Esophagus (tissue), 2 donors: ENCODE data around the gene PPY. TPM values are rescaled to one million over a fixed set of nuclear protein-coding genes. Genes with fewer than 3 reads are reported as not detected.
A peak's percentile ranks its signal among the peaks of the same experiment; 100 is the strongest.

Experiments used
- H3K27ac ChIP-seq, 2 donors: one replicate each; pipeline ENCODE4 v1.5.1; 2013; ENCODE audit warnings: low read depth in 2 of 2, mild to moderate bottlenecking in 2 of 2, inconsistent platforms in 1 of 2, low read length in 1 of 2, moderate library complexity in 1 of 2
- H3K27me3 ChIP-seq, 2 donors: one replicate each; pipeline ENCODE4 v1.6.1; 2013; ENCODE audit warnings: low read length in 2 of 2, control low read depth in 1 of 2, mild to moderate bottlenecking in 1 of 2; ENCODE audit not compliant: insufficient read depth in 2 of 2, control insufficient read depth in 1 of 2
- H3K36me3 ChIP-seq, 2 donors: one replicate each; pipeline ENCODE4 v1.6.1; 2013; ENCODE audit warnings: low read length in 1 of 2; ENCODE audit not compliant: control insufficient read depth in 2 of 2, insufficient read depth in 2 of 2
- H3K4me1 ChIP-seq, 2 donors: one replicate each; pipeline ENCODE4 v1.6.1; 2013; ENCODE audit warnings: low read length in 1 of 2; ENCODE audit not compliant: control insufficient read depth in 2 of 2, insufficient read depth in 2 of 2
- H3K4me3 ChIP-seq, 2 donors: one replicate each; pipeline ENCODE4 v1.5.1; 2013; ENCODE audit warnings: low read length in 2 of 2, mild to moderate bottlenecking in 2 of 2, low read depth in 1 of 2, moderate library complexity in 1 of 2
- H3K9me3 ChIP-seq, 2 donors: one replicate each; pipeline ENCODE4 v1.6.1; 2013; ENCODE audit warnings: mild to moderate bottlenecking in 2 of 2, low read depth in 1 of 2, low read length in 1 of 2, moderate library complexity in 1 of 2; ENCODE audit not compliant: control insufficient read depth in 2 of 2, insufficient read depth in 1 of 2
- WGBS, 2 donors: extraction: QIAGEN DNeasy Blood & Tissue Kit; methylation state at CpG; one replicate each; pipeline ENCODE4 v1.1.7; 2013; 5-methylcytosine and 5-hydroxymethylcytosine counted together
- polyA plus RNA-seq, 2 donors: library from polyadenylated mRNA; stranded (reverse); fragments of 200-250 nt; gene quantifications; one replicate each; pipeline ENCODE4 v1.2.3, GENCODE V29; 2013
- donor health status: healthy with polysubstance abuse.
- donor health status: Bipolar disorder and iron deficiency.

Gene PPY
- polyA plus RNA-seq, 2 donors, result not detected

DNA sequence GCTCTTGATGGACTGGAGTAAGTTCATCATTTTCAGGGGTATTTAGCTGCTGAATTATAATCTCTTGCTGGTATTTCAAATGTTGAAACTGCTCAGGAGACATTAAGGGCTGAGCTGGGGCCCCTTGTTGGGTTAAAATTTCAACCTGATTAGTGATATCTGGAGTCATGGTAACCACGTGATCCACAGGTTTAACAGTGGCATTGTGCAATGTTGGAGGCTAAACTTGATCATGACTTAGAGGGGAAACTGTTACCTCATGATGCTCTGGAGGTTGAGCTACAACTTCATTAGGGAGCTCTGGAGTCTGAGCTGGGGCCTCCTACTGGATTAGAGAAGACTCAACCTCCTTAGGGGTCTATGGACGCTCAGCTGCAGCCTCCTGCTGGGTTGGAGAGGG, 17.7 kb downstream of the PPY start:
- H3K27ac ChIP-seq, result no peak overlapping the region
- no peaks in the 10 kb centered on the region for H3K27me3 ChIP-seq
- peaks cover 4 to 6% of the 10 kb centered on the region in 2 donors for H3K4me1 ChIP-seq
- H3K9me3 ChIP-seq, result no peaks in the 10 kb centered on the region
- WGBS, 2 donors, result 76 to 84% methylated on average over 2 of the region's 2 CpGs
- no peaks in the 10 kb centered on the region for H3K36me3 ChIP-seq
- H3K4me3 ChIP-seq, result no peak overlapping the region

DNA sequence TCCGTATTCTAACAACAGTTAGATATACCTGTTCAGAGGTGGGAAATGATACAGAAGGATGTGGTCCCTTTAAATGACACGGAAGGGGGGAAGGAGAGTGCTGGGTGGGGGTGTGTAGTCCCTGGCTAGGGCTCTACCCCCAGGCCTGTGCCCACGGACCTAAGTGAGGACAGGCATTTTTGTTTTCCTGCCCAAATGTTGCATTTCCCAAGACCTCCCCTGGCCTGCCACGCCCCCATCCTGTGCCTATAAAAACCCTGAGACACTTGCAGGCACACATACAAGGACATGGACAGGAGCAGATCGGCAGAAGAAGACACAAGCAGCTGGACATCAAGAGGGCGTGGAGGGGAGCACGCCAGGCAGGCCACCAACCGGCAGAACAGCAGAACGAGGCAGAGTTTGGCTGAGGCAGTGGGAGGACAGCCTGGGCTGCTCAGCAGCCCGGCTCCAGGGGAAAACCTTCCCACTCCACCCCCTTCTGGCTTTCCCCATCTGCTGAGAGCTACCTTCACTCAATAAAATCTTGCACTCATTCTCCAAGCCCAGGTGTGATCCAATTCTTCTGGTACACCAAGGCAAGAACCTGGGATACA, 21.7 kb downstream of the PPY start:
- no peaks in the 10 kb centered on the region for H3K27me3 ChIP-seq
- no peak overlapping the region for H3K27ac ChIP-seq
- H3K9me3 ChIP-seq, result no peaks in the 10 kb centered on the region

DNA sequence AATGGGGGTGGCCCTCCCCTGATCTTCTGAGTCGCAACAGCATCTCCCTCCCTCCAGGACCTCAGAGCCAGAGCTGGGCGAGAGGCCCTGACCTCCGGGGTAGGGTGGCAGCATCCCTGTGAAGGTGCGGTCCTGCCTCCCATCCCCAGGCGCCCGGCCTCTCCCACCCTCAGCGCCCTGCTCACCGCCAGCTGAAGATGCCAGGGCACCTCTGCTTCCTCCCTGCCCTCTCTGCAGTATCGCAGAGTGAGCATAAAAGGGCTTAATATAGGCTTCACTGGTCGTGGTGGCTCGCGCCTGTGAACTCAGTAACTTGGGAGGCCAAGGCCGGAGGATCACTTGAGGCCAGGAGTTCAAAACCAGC, 24.3 kb downstream of the PPY start:
- Histone ChIP-seq H3K36me3 (no peaks in the 10 kb centered on the region), H3K27ac (no peak overlapping the region), H3K4me3 (no peak overlapping the region), H3K4me1 (peaks cover 0 to 5% of the 10 kb centered on the region in 2 donors), H3K27me3 (no peaks in the 10 kb centered on the region), H3K9me3 (no peaks in the 10 kb centered on the region)
- 59 to 65% methylated on average over 13 of the region's 13 CpGs for WGBS, 2 donors

More for the DNA sequence above, 21.7 kb downstream of the PPY start:
- 71 to 72% methylated on average over 10 of the region's 10 CpGs for WGBS, 2 donors
- Histone ChIP-seq H3K4me3 (no peak overlapping the region), H3K4me1 (peaks cover 0 to 5% of the 10 kb centered on the region in 2 donors), H3K36me3 (no peaks in the 10 kb centered on the region)

DNA sequence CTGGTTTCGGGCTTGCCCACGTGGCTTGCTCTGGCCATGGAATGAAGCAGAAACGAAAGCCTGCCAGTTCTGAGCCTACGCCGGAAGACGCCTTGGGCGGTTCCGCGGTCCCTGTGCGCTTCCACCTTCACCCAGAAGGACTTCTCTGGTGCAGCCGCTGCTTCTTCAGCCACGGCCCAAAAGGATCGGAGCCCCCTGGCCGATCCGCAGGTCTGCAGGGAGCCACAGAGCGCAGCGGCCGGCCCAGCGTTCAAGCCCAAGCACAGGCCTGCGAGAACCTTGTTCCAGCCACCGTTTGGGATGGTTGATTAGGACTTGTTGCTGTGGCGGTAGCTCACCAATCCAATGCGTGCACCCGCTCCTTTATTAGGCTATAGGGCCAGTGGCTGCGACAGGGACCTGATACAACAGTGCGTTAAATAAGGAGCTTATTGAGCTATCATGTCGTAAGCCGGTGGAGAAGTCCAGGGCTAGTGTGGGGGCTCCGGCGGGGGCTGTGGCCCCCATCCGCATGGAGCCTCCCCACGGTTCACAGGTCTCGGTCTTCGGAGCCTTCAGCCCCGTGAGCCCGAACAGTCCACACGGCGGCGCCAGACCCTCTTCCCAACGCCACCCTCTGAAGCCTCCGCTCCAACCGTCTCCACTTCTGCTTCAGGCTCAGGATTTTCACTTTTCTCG, 24.8 kb downstream of the PPY start:
- H3K4me1 ChIP-seq, result peaks cover 0 to 5% of the 10 kb centered on the region in 2 donors
- H3K36me3 ChIP-seq, result no peaks in the 10 kb centered on the region
- H3K9me3 ChIP-seq, result no peaks in the 10 kb centered on the region
- H3K27ac ChIP-seq, result no peak overlapping the region
- WGBS, 2 donors, result 14 to 18% methylated on average over 43 of the region's 43 CpGs
- no peaks in the 10 kb centered on the region for H3K27me3 ChIP-seq
- peak overlapping the region; percentile 32 to 39 for H3K4me3 ChIP-seq

DNA sequence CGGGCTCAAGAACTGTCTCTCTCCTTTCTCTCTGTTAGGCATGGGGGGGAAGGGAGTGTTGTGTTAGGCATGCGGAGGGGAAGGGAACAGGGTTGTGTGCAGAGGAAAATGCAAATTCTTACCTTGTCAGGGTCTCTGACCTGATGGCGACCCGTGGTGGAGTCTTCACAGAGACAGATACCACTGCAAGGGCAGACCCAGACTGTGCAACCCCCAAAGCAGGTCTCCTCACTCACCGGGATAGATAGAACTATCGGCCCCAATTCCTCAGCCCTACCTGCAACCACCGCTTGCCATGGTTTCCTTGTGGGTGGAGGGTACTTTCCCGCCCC, 25.3 kb downstream of the PPY start:
- Histone ChIP-seq H3K9me3 (no peaks in the 10 kb centered on the region), H3K27me3 (no peaks in the 10 kb centered on the region), H3K36me3 (no peaks in the 10 kb centered on the region), H3K4me1 (peaks cover 0 to 5% of the 10 kb centered on the region in 2 donors), H3K4me3 (no peak overlapping the region), H3K27ac (no peak overlapping the region)
- WGBS, 2 donors, result 65 to 72% methylated on average over 8 of the region's 8 CpGs

DNA sequence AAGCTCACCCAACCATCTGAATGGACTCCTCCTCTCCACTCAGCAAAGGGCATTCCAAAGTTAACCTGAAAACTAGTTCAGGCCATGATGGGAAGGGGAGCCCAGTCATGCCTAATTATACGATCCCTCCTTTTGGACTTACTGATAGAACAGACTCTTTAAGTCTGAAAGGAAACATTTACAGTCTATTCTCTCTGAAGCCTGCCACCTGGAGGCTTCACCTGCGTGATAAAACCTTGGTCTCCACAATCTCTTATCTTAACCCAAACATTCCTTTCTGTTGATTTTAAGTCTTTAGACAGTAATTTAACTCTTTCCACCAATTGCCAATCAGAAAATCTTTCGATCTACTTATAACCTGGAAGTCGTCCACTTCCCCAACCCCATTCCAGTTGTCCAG, 25.9 kb downstream of the PPY start:
- 72 to 78% methylated on average over 4 of the region's 4 CpGs for WGBS, 2 donors
- no peaks in the 10 kb centered on the region for H3K9me3 ChIP-seq

DNA sequence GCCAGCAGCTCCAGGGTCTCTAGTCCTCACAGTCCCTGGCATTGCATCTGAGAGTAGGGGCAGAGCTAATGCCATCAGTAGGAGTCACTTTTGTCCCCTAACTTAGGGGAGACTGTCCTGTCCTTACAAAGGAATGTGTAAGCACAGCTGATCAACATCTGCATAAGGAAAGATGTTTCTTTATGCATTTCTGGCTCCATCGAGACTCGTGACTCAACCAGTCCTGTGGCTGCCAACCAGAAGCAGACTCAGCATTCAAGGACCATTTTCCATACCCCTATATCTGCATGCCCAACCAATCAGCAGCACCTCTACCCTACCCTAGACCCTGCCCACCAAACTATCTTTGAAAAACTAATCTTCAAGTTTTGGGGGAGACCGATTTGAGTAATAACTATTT, 26.7 kb downstream of the PPY start:
- WGBS, 2 donors, result 71% methylated on average over 3 of the region's 3 CpGs
- Histone ChIP-seq H3K4me1 (peaks cover 0 to 5% of the 10 kb centered on the region in 2 donors), H3K9me3 (no peaks in the 10 kb centered on the region), H3K27me3 (no peaks in the 10 kb centered on the region), H3K36me3 (no peaks in the 10 kb centered on the region), H3K4me3 (no peak overlapping the region), H3K27ac (no peak overlapping the region)

More for the DNA sequence above, 25.9 kb downstream of the PPY start:
- Histone ChIP-seq H3K27me3 (no peaks in the 10 kb centered on the region), H3K27ac (no peak overlapping the region), H3K36me3 (no peaks in the 10 kb centered on the region), H3K4me3 (no peak overlapping the region), H3K4me1 (peaks cover 0 to 5% of the 10 kb centered on the region in 2 donors)

DNA sequence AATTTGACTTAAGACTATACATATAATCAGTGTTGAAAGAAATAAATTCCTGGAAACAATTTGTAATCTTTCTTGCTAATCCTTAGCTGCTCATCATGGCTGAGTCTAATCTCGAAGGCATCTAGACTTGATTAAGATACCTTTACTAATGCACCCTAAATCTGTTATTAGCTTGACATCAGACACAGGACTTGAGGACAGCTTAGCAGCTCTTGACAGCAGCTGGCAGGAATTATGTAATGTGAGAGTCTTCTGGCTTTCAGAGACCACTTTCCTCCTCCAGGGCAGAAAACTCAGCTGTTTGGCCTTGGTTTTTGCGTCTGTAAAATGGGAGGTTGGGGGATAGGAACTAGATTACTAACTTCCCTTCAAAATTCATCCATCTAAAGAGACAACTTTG, 27.8 kb downstream of the PPY start:
- no peak overlapping the region for H3K27ac ChIP-seq
- WGBS, 2 donors, result 50 to 54% methylated on average over 2 of the region's 2 CpGs

DNA sequence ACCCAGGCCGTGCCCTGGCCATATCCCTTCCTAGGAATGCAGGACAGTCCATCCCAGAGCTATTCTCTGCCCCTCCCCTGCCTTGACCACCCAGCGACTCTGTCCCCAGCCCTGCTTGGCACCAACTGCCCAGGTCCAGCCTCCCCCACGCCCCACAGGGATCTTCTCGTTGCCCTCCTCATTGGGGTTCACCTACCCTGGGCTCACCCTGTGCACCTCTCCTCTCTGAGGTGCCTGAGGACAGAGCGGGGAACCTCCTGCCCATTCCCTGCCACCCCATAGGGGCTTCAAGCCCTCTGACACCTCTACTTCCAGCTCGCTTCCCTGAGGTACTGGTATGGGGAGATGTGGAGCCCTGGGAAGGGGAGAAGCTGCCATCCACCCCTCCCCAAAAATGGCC, 28.7 kb downstream of the PPY start:
- Histone ChIP-seq H3K27ac (no peak overlapping the region), H3K4me1 (peaks cover 0 to 5% of the 10 kb centered on the region in 2 donors), H3K27me3 (no peaks in the 10 kb centered on the region), H3K9me3 (no peaks in the 10 kb centered on the region), H3K36me3 (no peaks in the 10 kb centered on the region), H3K4me3 (no peak overlapping the region)
- WGBS, 2 donors, result 80 to 81% methylated on average over 6 of the region's 6 CpGs

More for the DNA sequence above, 27.8 kb downstream of the PPY start:
- Histone ChIP-seq H3K36me3 (no peaks in the 10 kb centered on the region), H3K9me3 (no peaks in the 10 kb centered on the region), H3K4me1 (peaks cover 0 to 5% of the 10 kb centered on the region in 2 donors), H3K4me3 (no peak overlapping the region), H3K27me3 (no peaks in the 10 kb centered on the region)
